CD14-positive monocyte (primary cell): ENCODE measurements around the gene PCDHGB4. TPM values are rescaled to one million over a fixed set of nuclear protein-coding genes. Genes with fewer than 3 reads are reported as not detected.

Experiments
- DNase-seq, 3 donors: peaks; one replicate each; pipeline ENCODE4 v3.0.0-alpha.2; 2011 to 2022
- H2AFZ ChIP-seq: 2 replicates; pipeline ENCODE4 v1.6.0; 2012; ENCODE audit warnings: mild to moderate bottlenecking, low read depth, low read length, inconsistent platforms; ENCODE audit not compliant: insufficient read depth, poor library complexity, severe bottlenecking
- H3K27ac ChIP-seq, 2 donors: 1 replicate in 1 of 2; 2 replicates in 1 of 2; pipeline ENCODE4 v1.5.1; 2012 to 2013; ENCODE audit warnings: low read length in 2 of 2, control low read depth in 1 of 2, inconsistent platforms in 1 of 2, low read depth in 1 of 2, mild to moderate bottlenecking in 1 of 2
- H3K27me3 ChIP-seq, 2 donors: one replicate each; pipeline versions ENCODE4 v1.6.0 to v1.6.1; 2011 to 2013; ENCODE audit warnings: low read length in 2 of 2; ENCODE audit not compliant: control insufficient read depth in 2 of 2, insufficient read depth in 2 of 2
- H3K36me3 ChIP-seq, 2 donors: replicated peaks in 1 of 2; 1 replicate in 1 of 2; 2 replicates in 1 of 2; pipeline versions ENCODE4 v1.5.1 to v1.6.1; 2012 to 2013; ENCODE audit warnings: low read length in 2 of 2, control low read depth in 1 of 2, inconsistent platforms in 1 of 2, mild to moderate bottlenecking in 1 of 2; ENCODE audit not compliant: insufficient read depth in 2 of 2, control insufficient read depth in 1 of 2
- H3K4me1 ChIP-seq, 2 donors: 1 replicate in 1 of 2; 2 replicates in 1 of 2; pipeline versions ENCODE4 v1.5.1 to v1.6.1; 2012 to 2013; ENCODE audit warnings: low read length in 2 of 2, control low read depth in 1 of 2, inconsistent platforms in 1 of 2, mild to moderate bottlenecking in 1 of 2, moderate library complexity in 1 of 2; ENCODE audit not compliant: insufficient read depth in 2 of 2, control insufficient read depth in 1 of 2
- H3K4me2 ChIP-seq: replicated peaks from 2 replicates; pipeline ENCODE3; 2012; ENCODE audit warnings: low read length, moderate library complexity, mild to moderate bottlenecking; ENCODE audit not compliant: poor library complexity, severe bottlenecking; ENCODE audit errors: extremely low read depth
- H3K4me3 ChIP-seq, 3 experiments: fragments of 200-600 bp in 1 of 3; sonication (generic) in 1 of 3; replicated peaks in 1 of 3; 1 replicate in 2 of 3; 2 replicates in 1 of 3; pipeline ENCODE4 v1.5.1; 2011 to 2013; ENCODE audit warnings: low read length in 3 of 3, mild to moderate bottlenecking in 3 of 3, control low read depth in 2 of 3, low read depth in 2 of 3, inconsistent platforms in 1 of 3, moderate library complexity in 1 of 3
- H3K79me2 ChIP-seq: 2 replicates; pipeline ENCODE4 v1.6.0; 2012; ENCODE audit warnings: mild to moderate bottlenecking, control low read depth, inconsistent platforms, low read length, moderate library complexity; ENCODE audit not compliant: insufficient read depth
- H3K9ac ChIP-seq: 2 replicates; pipeline ENCODE4 v1.6.0; 2017; ENCODE audit warnings: low read length, mild to moderate bottlenecking; ENCODE audit not compliant: insufficient read depth, poor library complexity, severe bottlenecking
- H3K9me3 ChIP-seq, 2 donors: replicated peaks in 1 of 2; 1 replicate in 1 of 2; 2 replicates in 1 of 2; pipeline versions ENCODE4 v1.5.1 to v1.6.1; 2012 to 2013; ENCODE audit warnings: low read length in 2 of 2, control low read depth in 1 of 2; ENCODE audit not compliant: control insufficient read depth in 1 of 2, insufficient read depth in 1 of 2
- H4K20me1 ChIP-seq: 2 replicates; pipeline ENCODE4 v1.6.0; 2012; ENCODE audit warnings: mild to moderate bottlenecking, low read length, control low read depth, moderate library complexity; ENCODE audit not compliant: insufficient read depth
- H3K27ac Mint-ChIP-seq, 7 donors: one replicate each; pipeline ENCODE4 v1.8.0; 2020; ENCODE audit warnings: mild to moderate bottlenecking in 7 of 7, mixed read lengths in 7 of 7, moderate library complexity in 6 of 7, inconsistent platforms in 2 of 7
- H3K27me3 Mint-ChIP-seq, 3 donors: one replicate each; pipeline ENCODE4 v1.8.0; 2021 to 2022; ENCODE audit warnings: low read depth in 3 of 3, mild to moderate bottlenecking in 3 of 3, mixed read lengths in 3 of 3, moderate library complexity in 3 of 3, inconsistent platforms in 1 of 3
- H3K36me3 Mint-ChIP-seq, 2 donors: one replicate each; pipeline ENCODE4 v1.8.0; 2020; ENCODE audit warnings: mixed read lengths in 2 of 2, inconsistent platforms in 1 of 2, mild to moderate bottlenecking in 1 of 2
- H3K4me1 Mint-ChIP-seq: one replicate; pipeline ENCODE4 v1.8.0; 2020; ENCODE audit warnings: mild to moderate bottlenecking, mixed read lengths
- H3K4me3 Mint-ChIP-seq, 2 donors: one replicate each; pipeline ENCODE4 v1.8.0; 2020; ENCODE audit warnings: mild to moderate bottlenecking in 2 of 2, mixed read lengths in 2 of 2, moderate library complexity in 1 of 2
- H3K9me3 Mint-ChIP-seq, 7 donors: one replicate each; pipeline ENCODE4 v1.8.0; 2020 to 2022; ENCODE audit warnings: mixed read lengths in 7 of 7, mild to moderate bottlenecking in 6 of 7, moderate library complexity in 6 of 7, inconsistent platforms in 2 of 7
- CTCF ChIP-seq: fragments of 200-600 bp; IDR thresholded peaks from one replicate; pipeline ENCODE4 v1.8.0; 2022; ENCODE audit warnings: antibody characterized with exemption, mild to moderate bottlenecking
- WGBS: methylation state at CpG from one replicate; pipeline ENCODE4 v1.1.5; 2013; ENCODE audit warnings: missing lambda C conversion rate; ENCODE audit not compliant: insufficient coverage; 5-methylcytosine and 5-hydroxymethylcytosine counted together
- intact Hi-C, 2 donors: fragments of 100-400 bp; cut with micrococcal nuclease; formaldehyde crosslinking; loops; one replicate each; pipeline versions ENCODE4 v1.15.0 to v1.15.1; 2023
- polyA plus RNA-seq, 3 donors: library from polyadenylated mRNA; depleted of rRNA in 1 of 3; unstranded in 2 of 3; stranded (reverse) in 1 of 3; fragments of 300-500 nt in 2 of 3; fragments of >200 nt in 1 of 3; fragmentation: Illumina TruSeq in 2 of 3; gene quantifications; 1 replicate in 2 of 3; 2 replicates in 1 of 3; pipeline ENCODE4 v1.2.3, GENCODE V29; 2012 to 2021

Gene PCDHGB4
- polyA plus RNA-seq, 3 donors = not detected

- peaks cover 41 to 79% (median 70%) of the 10 kb centered on the region in 7 donors for H3K9me3 Mint-ChIP-seq
- no peak overlapping the region for H3K27ac ChIP-seq
- peaks cover 52 to 68% of the 10 kb centered on the region in 2 donors for H3K9me3 ChIP-seq
- peaks cover 70 to 80% (median 78%) of the 10 kb centered on the region in 3 donors for H3K27me3 Mint-ChIP-seq
- H3K9ac ChIP-seq = no peak overlapping the region
- DNase-seq = no peak
- no peaks in the 10 kb centered on the region for H3K4me1 ChIP-seq
- TF ChIP-seq CTCF = no peak
- WGBS = 36% methylated on average over 31 of the region's 46 CpGs
- H3K36me3 ChIP-seq = no peaks in the 10 kb centered on the region
- no peak overlapping the region for H2AFZ ChIP-seq
- H3K4me1 Mint-ChIP-seq = peaks cover 8% of the 10 kb centered on the region
- H3K36me3 Mint-ChIP-seq = peaks cover 11 to 14% of the 10 kb centered on the region in 2 donors
- no peak overlapping the region for H3K27ac Mint-ChIP-seq
- no peaks in the 10 kb centered on the region for H4K20me1 ChIP-seq
- no peaks in the 10 kb centered on the region for H3K79me2 ChIP-seq
- intact Hi-C loops = no loop called here
- H3K4me3 Mint-ChIP-seq = peak overlapping the region in 1 of 2 donors; percentile 71
- H3K27me3 ChIP-seq = peaks cover 57 to 97% of the 10 kb centered on the region in 2 donors
- H3K4me3 ChIP-seq = no peak overlapping the region
- no peak overlapping the region for H3K4me2 ChIP-seq
These were observed 21.2 kb upstream of the PCDHGB4 start for GRCh38 chr5:141366016-141366896.

GRCh38 chr5:141369994-141370848 lies 17.3 kb upstream of the PCDHGB4 start, which contains the start of gene PCDHGB3:
Gene PCDHGB3, plus strand, starts transcription at chr5:141370242. Its CDS starts 153 bp downstream, at chr5:141370395.
- peaks cover 6 to 12% of the 10 kb centered on the region in 2 donors for H3K36me3 Mint-ChIP-seq
- peak within 1 kb of the TSS; percentile 58 for H3K4me2 ChIP-seq
- H3K4me3 ChIP-seq = peak within 1 kb of the TSS in 2 of 3 experiments; percentile 8 to 53
- no peak within 1 kb of the TSS for H3K9ac ChIP-seq
- peaks cover 44 to 79% (median 68%) of the 10 kb centered on the region in 7 donors for H3K9me3 Mint-ChIP-seq
- intact Hi-C loops = no loop called here
- peaks cover 8% of the 10 kb centered on the region for H3K4me1 Mint-ChIP-seq
- 19% methylated on average over 30 of the region's 32 CpGs for WGBS
- H4K20me1 ChIP-seq = no peaks in the 10 kb centered on the region
- no peak within 1 kb of the TSS for H3K27ac Mint-ChIP-seq
- H3K27ac ChIP-seq = no peak within 1 kb of the TSS
- TF ChIP-seq CTCF = no peak
- no peak for DNase-seq
- H2AFZ ChIP-seq = no peak within 1 kb of the TSS
- no peaks in the 10 kb centered on the region for H3K4me1 ChIP-seq
- H3K4me3 Mint-ChIP-seq = peak within 1 kb of the TSS; percentile 68 to 88
- H3K27me3 Mint-ChIP-seq = peaks cover 60 to 78% (median 75%) of the 10 kb centered on the region in 3 donors
- no peaks in the 10 kb centered on the region for H3K79me2 ChIP-seq
- peaks cover 59 to 66% of the 10 kb centered on the region in 2 donors for H3K9me3 ChIP-seq
- H3K27me3 ChIP-seq = peaks cover 44 to 100% of the 10 kb centered on the region in 2 donors
- H3K36me3 ChIP-seq = no peaks in the 10 kb centered on the region
